Dermis microvascular lymphatic vessel endothelial cell (primary cell): ENCODE results near the gene IPMK. TPM values are rescaled to one million over a fixed set of nuclear protein-coding genes. Genes with fewer than 3 reads are reported as not detected.
A peak's percentile ranks its signal among the peaks of the same experiment; 100 is the strongest.

Experiments used
- DNase-seq, 2 donors: peaks; one replicate each; pipeline versions ENCODE4 v3.0.0 to v3.0.0-alpha.2; 2010; ENCODE audit warnings: low read depth in 2 of 2
- total RNA-seq: library from RNA; depleted of rRNA; stranded (reverse); fragments of >200 nt; gene quantifications from 2 replicates; pipeline ENCODE4 v1.2.1, GENCODE V29; 2014

The IPMK gene
- 5.6 and 6.0 TPM in 2 replicates for total RNA-seq

DNA sequence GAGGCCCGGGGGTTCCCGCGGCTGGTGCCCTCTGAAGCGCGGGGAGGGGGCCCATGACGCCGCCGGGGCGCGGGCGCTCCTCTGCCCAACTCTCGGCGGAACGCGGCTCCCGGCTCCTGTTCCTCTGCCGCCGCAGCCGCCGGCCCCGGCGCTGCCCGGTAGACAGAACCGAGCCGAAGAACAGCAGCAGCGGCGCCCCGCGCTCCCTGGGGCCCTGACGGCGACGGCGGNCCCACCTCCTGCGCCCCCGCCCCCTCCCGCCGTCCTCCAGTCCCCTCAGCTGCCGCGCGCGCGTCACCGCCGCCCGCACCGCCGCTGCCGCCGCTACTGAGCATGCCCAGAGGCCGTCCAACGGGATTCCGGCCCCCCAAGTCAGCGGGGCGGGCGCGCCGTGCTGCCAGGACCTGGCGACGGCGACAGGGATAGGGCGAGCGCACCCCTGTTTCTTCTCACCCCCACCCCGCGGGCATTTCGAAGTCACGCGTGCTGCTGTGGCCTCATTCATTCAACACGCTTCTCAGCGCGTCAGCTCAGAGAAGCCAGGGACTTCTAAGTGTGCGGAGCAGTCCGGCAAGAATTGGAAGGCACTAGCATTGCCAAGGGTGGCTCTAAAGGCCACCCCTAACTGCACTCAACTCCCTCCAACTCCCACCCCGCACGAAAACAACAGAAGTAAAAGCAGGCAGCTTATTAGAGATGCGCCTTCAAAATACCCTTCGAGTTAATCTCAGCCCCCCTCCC is at the start of gene IPMK:
Gene IPMK (minus strand): TSS at position 182 of the 741 bp plus-strand sequence. CDS start 283 bp downstream, outside the sequence.
- DNase-seq: peak; percentile 66 to 95

DNA sequence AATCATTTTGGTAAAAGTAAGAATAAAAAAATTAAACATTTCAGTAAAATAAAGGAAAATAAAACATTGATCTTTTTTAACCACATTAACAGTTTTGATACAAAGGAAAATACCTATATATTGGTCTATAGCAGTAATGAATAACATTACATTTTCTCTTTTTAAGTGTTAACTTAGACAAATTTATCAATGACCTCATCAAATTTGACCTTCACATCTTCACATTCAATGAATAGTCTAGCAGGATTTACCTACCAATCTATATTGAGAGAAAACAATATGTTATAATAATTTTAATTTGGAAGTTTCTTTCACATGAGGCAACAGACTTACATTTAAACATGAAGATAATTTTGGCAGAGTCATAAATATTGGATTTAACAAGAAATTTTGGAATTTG is 49.2 kb upstream of the IPMK start:
- no peak for DNase-seq

DNA sequence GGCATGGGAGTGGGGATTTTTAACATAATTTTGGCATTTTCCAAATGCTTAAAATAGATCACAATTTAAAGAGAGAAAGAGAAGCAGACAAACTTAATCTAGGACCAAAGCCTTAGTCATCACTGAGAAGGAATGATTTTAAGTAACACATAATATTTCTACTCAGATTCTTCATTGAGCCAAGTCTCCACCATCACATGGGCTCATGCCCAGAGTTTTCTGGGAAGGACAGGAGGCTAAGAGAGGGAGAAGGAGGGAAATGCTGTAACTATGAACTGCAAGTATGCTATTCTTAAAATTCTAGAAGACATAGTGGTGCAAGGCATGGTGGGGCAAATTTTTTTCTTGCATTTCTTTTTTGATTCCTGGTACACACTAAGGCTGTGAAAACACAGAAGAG is 43.3 kb upstream of the IPMK start:
- no peak for DNase-seq

DNA sequence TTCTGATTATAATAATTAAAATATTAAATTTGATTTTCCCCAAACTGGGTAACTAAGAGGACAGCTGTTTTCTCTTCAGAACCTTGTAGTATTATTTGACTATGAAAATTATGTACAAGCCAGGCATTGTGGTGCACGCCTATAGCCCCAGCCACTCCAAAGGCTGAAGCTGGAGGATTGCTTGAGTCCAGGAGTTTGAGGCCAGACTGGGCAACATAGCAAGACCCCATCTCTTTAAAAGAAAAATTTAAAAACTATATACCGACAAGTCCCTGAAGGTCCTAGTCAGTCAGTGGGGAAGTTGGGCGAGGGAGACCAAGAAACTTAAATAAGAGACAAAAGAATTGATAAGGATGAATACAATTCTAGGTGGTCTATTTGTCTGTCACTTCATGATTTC is 40.0 kb upstream of the IPMK start:
- no peak for DNase-seq

DNA sequence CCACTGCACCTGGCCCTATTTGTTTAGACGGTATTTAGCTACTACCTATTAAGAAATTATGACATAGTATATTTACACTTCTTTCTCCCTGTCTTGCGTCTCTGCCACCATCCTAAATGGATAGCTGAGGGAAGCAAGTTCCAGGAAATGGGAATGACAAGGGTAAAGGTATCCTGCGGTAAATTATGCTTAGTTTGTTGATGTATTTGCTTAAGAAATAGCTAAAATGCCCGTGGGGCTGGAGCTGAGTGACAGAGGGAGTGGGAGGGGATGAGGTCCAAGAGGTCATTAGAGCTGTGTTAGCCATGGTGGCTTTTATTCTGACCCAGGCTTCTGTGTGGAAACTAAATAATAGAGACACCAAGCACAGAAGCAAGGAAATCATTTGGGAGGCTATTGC is 38.1 kb upstream of the IPMK start:
- no peak for DNase-seq

DNA sequence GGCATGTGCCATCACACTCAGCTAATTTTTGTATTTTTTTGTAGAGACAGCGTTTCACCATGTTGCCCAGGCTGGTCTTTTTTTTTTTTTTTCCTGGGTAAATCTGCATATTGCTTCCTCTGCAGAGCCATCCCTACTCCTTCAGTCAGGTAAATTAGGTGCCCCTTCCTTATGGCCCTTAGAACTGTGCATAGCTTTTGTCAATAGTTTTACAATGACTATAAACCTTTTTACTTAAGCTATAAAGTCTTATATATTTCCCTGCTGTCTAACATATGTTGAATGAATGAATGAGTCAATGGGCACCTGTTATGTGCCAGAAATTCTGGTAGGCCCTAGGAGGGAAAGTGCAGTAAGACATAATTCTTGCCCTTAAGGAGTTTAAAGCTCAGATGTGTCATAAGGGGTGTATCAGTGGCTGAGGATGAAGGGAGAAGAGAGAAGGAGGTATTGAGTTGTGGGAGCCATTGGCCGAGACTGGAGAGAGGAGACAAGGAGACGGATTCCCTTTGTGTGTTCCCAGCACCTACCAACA is 36.5 kb upstream of the IPMK start:
- no peak for DNase-seq

DNA sequence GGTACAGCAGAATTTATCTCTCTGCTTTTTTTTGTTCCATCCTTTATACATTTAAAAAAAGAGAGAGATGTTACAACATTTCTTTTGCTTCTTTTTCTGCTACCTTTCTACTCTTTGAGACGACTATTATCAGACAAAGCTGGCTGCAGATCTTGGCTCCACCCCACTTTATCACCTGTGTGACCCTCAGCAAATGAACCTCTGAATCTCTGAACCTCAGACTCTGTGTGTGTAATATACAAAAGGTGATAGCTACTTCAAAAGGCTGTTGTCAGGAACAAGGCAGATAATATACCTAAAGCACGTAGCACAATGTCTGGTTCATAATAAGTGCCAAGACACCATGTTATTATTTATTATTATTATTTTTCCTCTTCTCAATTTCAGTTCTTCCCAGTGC is 34.6 kb upstream of the IPMK start:
- DNase-seq: no peak

DNA sequence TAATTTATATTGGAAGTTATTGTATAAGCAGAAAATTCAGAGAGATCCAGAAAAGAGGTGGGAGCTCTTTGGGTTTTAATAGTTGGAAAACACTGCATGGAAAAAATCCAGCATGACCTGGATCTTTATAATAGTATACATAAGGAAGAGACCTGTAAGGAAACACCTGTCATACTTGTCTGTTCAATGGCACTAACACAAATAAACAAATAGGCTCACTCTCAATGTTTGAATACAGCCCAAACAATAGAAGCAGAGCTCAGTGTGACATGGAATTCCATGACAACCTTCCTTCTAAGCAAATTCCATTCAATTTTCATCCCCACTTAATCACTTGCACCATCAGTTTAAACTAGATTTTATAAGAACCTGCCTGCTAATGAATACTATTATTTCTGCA is 33.0 kb upstream of the IPMK start:
- DNase-seq: peak; percentile 15 to 23

DNA sequence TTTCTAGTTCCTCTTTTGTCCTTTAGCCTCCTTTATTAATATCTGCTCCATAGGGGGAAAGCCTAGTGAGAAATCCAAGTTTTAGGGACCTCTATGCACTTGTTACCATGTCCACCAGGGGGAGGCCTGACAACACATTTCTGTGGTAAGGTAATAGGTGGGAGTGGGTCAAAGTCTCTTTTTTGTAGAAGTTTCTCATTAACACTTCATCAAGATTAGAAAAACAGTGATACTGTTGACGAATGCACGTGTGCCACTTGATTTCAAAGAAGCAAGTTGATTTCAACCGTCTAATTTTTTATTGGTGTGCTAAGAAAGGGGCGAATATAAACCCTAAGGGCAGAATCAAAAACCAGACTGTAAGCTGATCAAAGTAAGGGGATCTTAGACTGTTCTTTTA is 31.9 kb upstream of the IPMK start:
- DNase-seq: peak; percentile 47 to 68

DNA sequence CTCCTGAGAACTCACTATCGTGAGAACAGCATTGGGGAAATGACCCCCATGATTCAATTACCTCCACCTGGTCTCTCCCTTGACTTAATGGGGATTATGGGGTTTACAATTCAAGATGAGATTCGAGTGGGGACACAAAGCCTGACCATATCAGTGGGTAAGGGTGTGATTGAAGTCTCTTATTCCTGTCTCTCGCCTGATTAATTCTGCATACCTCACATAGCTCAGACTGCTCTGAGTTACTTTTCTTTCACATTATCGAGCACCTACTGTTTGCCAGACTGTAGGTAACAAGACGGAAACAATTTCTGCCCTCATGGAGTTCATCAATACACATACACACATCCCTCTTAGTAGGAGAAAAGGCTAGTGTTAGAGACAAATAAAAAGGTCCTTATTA is 26.3 kb upstream of the IPMK start:
- no peak for DNase-seq

DNA sequence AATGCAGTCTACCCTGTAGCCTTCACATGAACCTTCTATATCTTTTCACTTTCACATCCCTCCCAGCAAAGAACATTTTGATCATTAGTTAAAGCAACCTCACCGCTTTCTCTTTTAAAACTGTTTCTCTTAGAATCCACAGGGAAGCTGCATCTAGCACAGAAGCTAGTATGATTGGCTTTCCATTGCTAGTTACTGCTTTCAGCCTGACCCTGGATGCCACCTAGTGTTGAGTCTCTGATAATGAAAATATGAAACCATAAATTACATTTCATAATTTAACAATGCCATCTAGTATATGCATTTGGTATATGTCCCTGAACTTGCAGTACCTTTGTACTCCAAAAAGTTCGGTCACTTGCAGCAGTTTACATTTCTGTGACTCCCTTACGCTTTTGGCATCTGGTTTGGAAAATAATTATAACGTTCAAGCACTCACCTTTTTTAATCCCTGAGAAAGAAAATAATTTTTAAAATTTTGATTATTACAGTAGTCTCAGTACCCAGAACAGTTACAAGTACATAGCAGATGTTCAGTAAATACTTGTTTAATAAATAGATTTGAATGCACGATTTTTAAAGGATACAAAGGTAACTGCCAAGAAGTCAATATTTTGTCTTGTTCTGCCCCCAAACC is 24.0 kb upstream of the IPMK start:
- peak; percentile 69 to 79 for DNase-seq

DNA sequence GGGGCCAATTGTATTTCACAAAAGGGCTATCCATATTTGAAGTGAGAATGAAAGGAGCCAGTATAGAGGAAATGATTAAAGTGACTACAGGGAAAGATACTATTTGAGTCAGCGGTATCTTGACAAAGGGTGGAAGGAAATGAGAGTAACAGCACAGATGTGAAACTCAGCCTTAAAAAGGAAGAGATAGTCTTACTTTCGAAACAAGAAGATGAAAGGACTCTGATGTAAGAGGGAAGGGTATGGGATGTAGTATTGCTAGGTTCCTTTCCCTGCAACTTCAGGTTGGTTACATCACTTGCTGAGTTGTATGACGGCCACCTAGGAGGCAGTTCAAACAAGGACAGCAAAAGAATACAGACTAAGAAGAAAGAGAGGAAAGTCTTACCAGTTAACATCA is 14.9 kb upstream of the IPMK start:
- peak in 1 of 2 donors; percentile 87 for DNase-seq

DNA sequence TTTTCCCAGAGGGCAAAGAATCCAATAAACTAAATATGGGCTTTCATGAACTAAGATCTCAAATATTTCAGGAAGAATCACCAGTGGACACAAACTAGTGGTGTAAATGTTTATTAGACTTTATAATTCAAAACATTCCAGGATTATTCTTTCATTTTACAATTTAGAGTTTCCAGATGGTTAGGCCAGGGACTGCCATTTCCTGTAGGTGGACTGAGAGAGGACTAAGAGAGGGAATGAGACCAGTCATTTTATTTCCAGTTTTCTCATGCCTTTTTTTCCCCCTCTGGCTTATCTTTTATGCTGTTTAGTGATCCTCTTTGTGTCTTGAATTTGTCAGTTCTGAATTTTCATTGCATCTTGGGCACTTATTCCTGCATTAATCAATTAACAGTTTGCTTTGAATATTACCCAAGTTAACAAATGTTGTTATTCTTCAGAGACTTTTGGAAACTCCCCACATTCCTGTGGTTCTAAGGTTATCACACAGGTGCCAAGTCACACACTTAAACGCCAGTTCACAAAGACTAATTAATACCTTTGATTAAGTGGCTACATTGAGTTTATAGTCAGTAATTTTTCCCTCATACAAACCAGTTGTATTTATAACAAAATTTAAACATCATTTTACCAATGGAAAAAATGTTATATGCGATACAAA is 13.5 kb upstream of the IPMK start:
- peak in 1 of 2 donors; percentile 47 for DNase-seq

DNA sequence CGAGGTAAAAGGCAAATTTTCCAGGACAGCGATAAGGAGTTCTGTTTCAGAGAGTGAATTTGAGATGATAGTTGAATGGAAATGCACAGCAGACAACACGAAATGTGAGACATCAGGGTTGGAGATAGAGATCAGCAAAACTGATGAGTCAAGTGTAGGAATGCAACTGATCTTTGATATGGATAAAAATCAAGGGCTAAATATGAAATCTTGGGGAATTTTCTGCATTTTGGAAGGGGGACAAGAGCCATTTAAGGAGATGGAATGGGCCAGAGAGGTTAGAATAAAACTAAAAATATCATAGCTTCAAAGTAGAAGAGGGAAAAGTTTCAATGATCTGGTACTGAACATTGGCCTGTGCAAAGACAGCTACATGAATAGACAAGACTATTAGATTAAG is 12.8 kb upstream of the IPMK start:
- peak in 1 of 2 donors; percentile 20 for DNase-seq

DNA sequence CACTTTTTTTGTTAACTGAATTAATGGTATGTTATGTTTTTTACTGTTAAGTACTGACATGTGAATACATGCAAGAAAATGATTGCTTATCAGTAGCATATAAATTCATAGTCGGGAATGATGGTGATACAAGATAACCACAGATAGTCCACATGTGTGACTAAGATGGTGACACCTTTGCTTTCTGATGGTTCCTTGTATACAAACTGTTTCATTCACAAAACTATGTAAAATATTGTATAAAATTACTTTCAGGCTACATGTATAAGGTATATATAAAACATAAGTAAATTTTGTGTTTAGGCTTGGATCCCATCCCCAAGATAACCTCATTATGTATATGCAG is 11.2 kb upstream of the IPMK start:
- DNase-seq: no peak

DNA sequence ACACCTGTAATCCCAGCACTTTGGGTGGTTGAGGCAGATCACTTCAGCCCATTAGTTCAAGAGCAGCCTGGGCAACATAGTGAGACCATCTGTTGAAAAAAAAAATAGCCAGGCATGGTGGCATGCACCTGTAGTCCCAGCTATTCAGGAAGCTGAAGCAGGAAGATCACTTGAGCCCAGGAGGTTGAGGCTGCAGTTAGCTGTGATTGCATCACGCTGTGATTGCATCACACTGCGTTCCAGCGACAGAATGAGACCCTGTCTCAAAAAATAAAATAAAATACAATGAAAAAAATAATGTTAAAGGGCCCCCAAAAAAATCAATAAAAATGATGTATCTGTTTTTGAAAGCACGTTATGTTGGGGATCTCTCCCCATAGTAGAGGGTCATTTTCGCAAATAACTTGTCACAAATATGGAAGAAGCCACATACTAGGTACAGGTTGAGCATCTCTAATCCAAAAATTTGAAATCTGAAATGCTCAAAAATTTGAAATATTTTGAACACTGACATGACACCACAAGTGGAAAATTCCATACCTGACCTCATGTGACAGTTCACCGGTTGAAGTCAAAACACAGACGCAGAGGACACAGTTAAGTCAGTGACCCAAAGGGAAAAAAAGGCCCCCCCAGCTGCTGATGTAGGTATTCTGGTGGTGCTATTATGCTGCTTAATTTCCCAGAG is 10.7 kb upstream of the IPMK start:
- no peak for DNase-seq

DNA sequence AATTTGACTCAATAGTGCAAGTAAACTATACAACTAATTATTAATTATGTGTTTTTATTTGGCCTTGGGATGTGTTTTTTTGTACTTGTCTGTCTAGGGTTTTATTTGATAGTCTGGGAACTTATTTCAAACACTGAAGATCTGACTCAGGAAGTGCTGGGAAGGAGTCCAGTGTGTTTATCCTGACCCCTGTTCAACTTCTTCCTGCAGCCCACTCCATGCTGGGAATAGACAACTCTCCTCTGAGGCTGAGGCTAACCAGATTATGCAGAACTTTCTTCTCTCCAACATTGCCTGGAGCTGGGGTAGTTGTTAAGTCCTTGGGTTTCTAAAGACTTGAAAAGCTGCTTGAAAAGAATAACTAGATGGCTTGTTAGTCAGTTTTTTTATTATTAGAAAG is 8.2 kb upstream of the IPMK start:
- DNase-seq: peak in 1 of 2 donors; percentile 66

DNA sequence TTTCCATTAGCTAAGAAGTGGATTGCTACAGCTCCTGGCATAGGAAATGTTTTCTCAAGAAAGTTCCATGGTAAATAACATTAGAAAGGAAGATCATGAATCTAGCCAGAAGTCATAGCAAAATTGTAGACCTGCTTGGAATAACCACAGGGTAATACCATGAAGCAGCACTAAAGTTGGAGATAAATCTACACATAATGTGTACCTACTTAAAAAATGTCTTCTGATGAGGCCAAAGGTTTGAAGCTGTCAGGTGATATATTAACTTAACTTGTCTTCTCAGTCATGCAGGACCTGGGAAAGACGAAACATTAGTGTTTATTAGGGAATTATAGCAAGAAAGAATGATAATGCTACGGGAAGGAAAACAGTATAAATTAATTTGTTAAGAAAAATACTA is 7.6 kb upstream of the IPMK start:
- DNase-seq: no peak

DNA sequence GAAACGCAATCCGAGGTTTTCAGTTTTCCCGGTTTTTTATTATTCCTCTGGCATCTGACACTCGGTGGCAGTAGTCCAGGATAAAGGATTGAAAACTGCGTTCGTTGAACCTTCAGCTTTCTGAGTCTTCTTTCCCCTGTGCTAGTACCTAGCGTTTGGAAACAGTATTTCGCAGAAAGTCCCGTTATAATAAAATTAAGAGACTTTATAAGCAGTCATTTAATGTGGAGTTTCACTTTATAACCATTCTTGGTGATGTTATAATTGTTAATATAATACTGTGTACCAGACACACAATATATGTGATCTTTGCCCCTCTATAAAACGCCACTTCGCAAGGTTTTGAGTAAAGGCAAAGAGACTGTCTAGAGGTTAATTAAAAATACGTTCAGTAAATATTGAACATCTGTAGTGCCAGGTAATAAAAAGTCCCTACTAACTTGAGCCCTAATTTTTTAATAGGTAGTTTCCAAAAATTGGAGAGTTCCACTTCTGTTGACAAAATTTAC is 2.1 kb upstream of the IPMK start:
- DNase-seq: no peak

DNA sequence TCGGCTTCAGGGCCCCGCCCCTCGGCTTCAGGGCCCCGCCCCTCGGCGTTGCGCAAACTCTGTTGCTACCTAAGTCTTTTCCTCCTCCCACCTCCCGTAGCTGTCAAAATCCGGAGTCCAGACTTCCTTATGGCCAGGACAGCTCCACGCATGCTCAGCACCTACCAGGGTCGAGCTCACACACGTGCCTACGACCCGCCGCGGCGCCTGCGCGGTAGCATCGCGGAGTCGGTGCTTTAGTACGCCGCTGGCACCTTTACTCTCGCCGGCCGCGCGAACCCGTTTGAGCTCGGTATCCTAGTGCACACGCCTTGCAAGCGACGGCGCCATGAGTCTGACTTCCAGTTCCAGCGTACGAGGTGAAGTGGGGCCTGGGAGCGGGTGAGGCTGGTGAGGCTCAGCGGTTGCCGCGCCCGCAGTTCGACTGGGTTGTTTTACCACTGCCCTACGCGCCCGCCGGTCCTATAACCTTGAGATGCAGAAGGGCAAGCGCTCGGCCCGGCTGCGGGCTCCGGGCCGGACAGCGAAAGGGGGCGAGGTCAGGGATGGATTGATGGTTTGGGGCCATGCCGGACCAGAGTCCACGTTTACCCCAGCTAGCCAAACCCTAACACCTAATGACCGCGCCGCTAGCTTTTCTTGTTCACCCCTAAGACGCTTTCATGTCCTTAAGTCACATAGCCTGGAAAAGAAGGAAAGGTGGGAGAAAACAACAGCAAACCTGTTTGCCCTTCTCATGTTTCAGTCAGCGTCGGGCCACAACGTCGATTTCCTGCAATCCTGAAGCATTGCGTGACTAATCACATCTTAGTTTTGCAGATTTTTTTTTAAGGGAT is 1.5 kb upstream of the IPMK start, which contains the start of gene CISD1:
Gene CISD1 (plus strand): TSS at position 217 of the 836 bp plus-strand sequence. CDS start 112 bp downstream, at position 329.
- peak; percentile 100 for DNase-seq

DNA sequence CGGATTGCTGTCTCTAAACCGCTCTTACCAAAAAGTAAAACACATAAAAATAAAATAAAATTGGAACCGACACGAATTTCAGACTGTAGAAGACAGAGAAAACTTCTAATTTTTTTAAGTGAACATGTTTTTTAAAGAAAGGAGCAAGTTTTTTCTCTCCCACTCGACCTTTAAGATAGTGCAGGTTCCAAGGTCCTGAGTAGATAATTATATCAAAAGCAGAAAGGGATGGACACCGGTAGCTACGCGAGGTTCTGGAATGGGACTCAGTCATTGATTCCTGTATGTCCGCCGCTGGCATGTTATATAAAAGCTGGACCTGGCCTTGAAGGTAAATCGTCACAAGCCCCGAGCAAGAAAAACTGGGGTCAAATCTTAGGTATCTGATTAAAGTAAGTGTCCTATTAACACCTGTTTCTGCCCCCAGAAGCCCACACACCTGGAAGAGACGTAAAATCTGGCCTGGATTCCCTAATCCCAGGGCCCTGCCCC is 806 bp upstream of the IPMK start:
- no peak for DNase-seq
